Muscle layer of colon (tissue), 2 donors: ENCODE measurements around the gene ROBO4.

Experiments
- H3K27ac ChIP-seq: one replicate; pipeline ENCODE4 v1.7.0; 2013; ENCODE audit warnings: low read depth, mild to moderate bottlenecking, low read length, moderate library complexity
- H3K27me3 ChIP-seq, 2 donors: one replicate each; pipeline ENCODE4 v1.7.0; 2013; ENCODE audit warnings: low read length in 2 of 2, mild to moderate bottlenecking in 2 of 2; ENCODE audit not compliant: insufficient read depth in 2 of 2, control insufficient read depth in 1 of 2
- H3K36me3 ChIP-seq: one replicate; pipeline ENCODE4 v1.7.0; 2013; ENCODE audit warnings: mild to moderate bottlenecking, low read length; ENCODE audit not compliant: insufficient read depth
- H3K4me1 ChIP-seq: one replicate; pipeline ENCODE4 v1.7.0; 2013; ENCODE audit warnings: mild to moderate bottlenecking, low read length; ENCODE audit not compliant: insufficient read depth
- H3K4me3 ChIP-seq, 2 donors: one replicate each; pipeline ENCODE4 v1.7.0; 2013; ENCODE audit warnings: low read length in 2 of 2, low read depth in 1 of 2, mild to moderate bottlenecking in 1 of 2, moderate library complexity in 1 of 2
- H3K9ac ChIP-seq: one replicate; pipeline ENCODE4 v1.7.0; 2013; ENCODE audit warnings: low read length
- H3K9me3 ChIP-seq: one replicate; pipeline ENCODE4 v1.7.0; 2013; ENCODE audit warnings: mild to moderate bottlenecking, low read length
- donor health status: abdominal sarcoma.
- donor health status: Adenocarcinoma of cecum.

ROBO4 gene

GRCh38 chr11:124935548-124936514 is 38.2 kb upstream of the ROBO4 start, which contains the start of gene HEPACAM:
TSS of gene HEPACAM (minus strand) at chr11:124936047. CDS start at chr11:124936006, 41 bp downstream.
- Histone ChIP-seq H3K36me3 (no peaks in the 10 kb centered on the region), H3K4me1 (no peaks in the 10 kb centered on the region), H3K9ac (no peak within 1 kb of the TSS), H3K27me3 (no peaks in the 10 kb centered on the region), H3K4me3 (no peak within 1 kb of the TSS), H3K9me3 (no peaks in the 10 kb centered on the region), H3K27ac (no peak within 1 kb of the TSS)

GRCh38 chr11:124934862-124935547 is 37.3 kb upstream of the ROBO4 start:
- Histone ChIP-seq H3K27ac (no peak overlapping the region), H3K27me3 (no peaks in the 10 kb centered on the region), H3K9ac (no peak overlapping the region), H3K4me3 (no peak overlapping the region), H3K9me3 (no peaks in the 10 kb centered on the region), H3K4me1 (no peaks in the 10 kb centered on the region), H3K36me3 (no peaks in the 10 kb centered on the region)

GRCh38 chr11:124930799-124931198 is 33.1 kb upstream of the ROBO4 start:
- H3K36me3 ChIP-seq: no peaks in the 10 kb centered on the region
- no peaks in the 10 kb centered on the region for H3K4me1 ChIP-seq
- H3K27ac ChIP-seq: no peak overlapping the region
- no peak overlapping the region for H3K4me3 ChIP-seq
- H3K9ac ChIP-seq: no peak overlapping the region
- no peaks in the 10 kb centered on the region for H3K9me3 ChIP-seq
- H3K27me3 ChIP-seq: no peaks in the 10 kb centered on the region

GRCh38 chr11:124928942-124929665 is 31.4 kb upstream of the ROBO4 start:
- no peak overlapping the region for H3K9ac ChIP-seq
- no peak overlapping the region for H3K4me3 ChIP-seq
- H3K9me3 ChIP-seq: no peaks in the 10 kb centered on the region
- no peak overlapping the region for H3K27ac ChIP-seq
- H3K27me3 ChIP-seq: no peaks in the 10 kb centered on the region
- H3K4me1 ChIP-seq: no peaks in the 10 kb centered on the region
- no peaks in the 10 kb centered on the region for H3K36me3 ChIP-seq

GRCh38 chr11:124923296-124923695 is 25.6 kb upstream of the ROBO4 start:
- no peaks in the 10 kb centered on the region for H3K27me3 ChIP-seq
- no peaks in the 10 kb centered on the region for H3K4me1 ChIP-seq
- no peaks in the 10 kb centered on the region for H3K9me3 ChIP-seq
- H3K27ac ChIP-seq: no peak overlapping the region
- no peak overlapping the region for H3K4me3 ChIP-seq
- no peak overlapping the region for H3K9ac ChIP-seq
- no peaks in the 10 kb centered on the region for H3K36me3 ChIP-seq

GRCh38 chr11:124922831-124923230 is 25.2 kb upstream of the ROBO4 start:
- H3K4me3 ChIP-seq: no peak overlapping the region
- H3K9ac ChIP-seq: no peak overlapping the region
- no peaks in the 10 kb centered on the region for H3K9me3 ChIP-seq
- H3K36me3 ChIP-seq: no peaks in the 10 kb centered on the region
- no peaks in the 10 kb centered on the region for H3K27me3 ChIP-seq
- no peaks in the 10 kb centered on the region for H3K4me1 ChIP-seq
- H3K27ac ChIP-seq: no peak overlapping the region

GRCh38 chr11:124920870-124921609 is 23.4 kb upstream of the ROBO4 start:
- no peak overlapping the region for H3K9ac ChIP-seq
- H3K27me3 ChIP-seq: no peaks in the 10 kb centered on the region
- no peaks in the 10 kb centered on the region for H3K36me3 ChIP-seq
- H3K4me1 ChIP-seq: no peaks in the 10 kb centered on the region
- H3K27ac ChIP-seq: no peak overlapping the region
- no peaks in the 10 kb centered on the region for H3K9me3 ChIP-seq
- peak overlapping the region; percentile 36 to 52 for H3K4me3 ChIP-seq

GRCh38 chr11:124920356-124920755 is 22.7 kb upstream of the ROBO4 start:
- no peaks in the 10 kb centered on the region for H3K4me1 ChIP-seq
- no peaks in the 10 kb centered on the region for H3K9me3 ChIP-seq
- H3K4me3 ChIP-seq: peak overlapping the region; percentile 36 to 52
- H3K9ac ChIP-seq: no peak overlapping the region
- no peaks in the 10 kb centered on the region for H3K27me3 ChIP-seq
- H3K36me3 ChIP-seq: no peaks in the 10 kb centered on the region
- H3K27ac ChIP-seq: no peak overlapping the region

- no peaks in the 10 kb centered on the region for H3K27me3 ChIP-seq
- no peaks in the 10 kb centered on the region for H3K4me1 ChIP-seq
- H3K9me3 ChIP-seq: no peaks in the 10 kb centered on the region
- no peaks in the 10 kb centered on the region for H3K36me3 ChIP-seq
- H3K27ac ChIP-seq: no peak overlapping the region
- no peak overlapping the region for H3K4me3 ChIP-seq
- H3K9ac ChIP-seq: no peak overlapping the region
These were observed 22.2 kb upstream of the ROBO4 start for GRCh38 chr11:124919898-124920297.

- no peaks in the 10 kb centered on the region for H3K27me3 ChIP-seq
- no peaks in the 10 kb centered on the region for H3K9me3 ChIP-seq
- H3K4me3 ChIP-seq: no peak within 1 kb of the TSS
- no peaks in the 10 kb centered on the region for H3K4me1 ChIP-seq
- no peaks in the 10 kb centered on the region for H3K36me3 ChIP-seq
- H3K27ac ChIP-seq: no peak within 1 kb of the TSS
- H3K9ac ChIP-seq: no peak within 1 kb of the TSS
These were observed 21.3 kb upstream of the ROBO4 start, which contains the start of gene HEPN1 for GRCh38 chr11:124918950-124919349. TSS of gene HEPN1 (plus strand) at chr11:124919250.
